ENCODE measurements around the gene MEX3A. TPM values are rescaled to one million over a fixed set of nuclear protein-coding genes. Genes with fewer than 3 reads are reported as not detected.

Gene MEX3A
- total RNA-seq, 1 experiment from 2014 or later, result 79.1 TPM

DNA sequence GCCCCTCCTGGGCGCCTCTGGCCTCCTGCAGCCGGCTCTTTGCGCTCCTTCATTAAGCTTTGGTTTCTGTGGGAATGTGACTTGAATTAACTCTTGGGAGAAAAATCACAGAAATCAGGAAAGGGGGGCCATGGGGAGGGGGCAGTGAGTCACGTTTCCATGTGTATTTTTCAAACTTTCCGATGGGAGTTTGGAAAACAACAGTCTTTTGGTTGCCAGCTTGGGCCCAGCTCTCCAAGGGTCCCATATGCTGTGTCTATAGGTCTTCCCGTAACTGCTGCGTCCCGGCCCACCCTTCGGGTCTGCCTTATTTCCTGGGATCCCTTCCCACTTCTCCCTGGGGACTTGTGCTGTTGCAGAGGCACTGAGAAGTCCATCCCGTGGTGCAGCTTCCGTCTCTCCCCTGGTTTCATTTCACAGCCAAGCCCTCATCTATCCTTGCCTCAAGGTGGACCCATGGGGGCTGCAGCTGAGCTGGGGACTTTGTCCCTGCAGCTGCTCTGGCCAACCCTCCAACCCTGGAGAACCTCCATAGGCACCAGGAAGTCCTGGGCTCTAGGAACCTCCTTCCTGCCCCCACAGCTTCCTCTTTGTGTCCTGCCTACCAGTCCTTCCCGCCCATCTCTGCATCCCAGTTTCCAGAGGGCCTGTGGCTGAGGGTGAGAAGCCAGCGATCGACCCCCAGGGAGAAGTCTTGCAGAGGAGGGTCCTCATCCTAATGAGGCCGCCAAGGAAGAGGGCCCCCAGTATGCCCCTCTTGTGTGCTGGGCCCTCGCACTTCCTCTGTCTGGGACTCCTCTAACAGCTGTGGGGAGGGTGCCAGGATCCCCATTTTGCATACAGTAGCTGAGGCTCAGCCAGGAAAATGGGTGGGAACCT, 20.6 kb upstream of the MEX3A start:
- no peaks in the 10 kb centered on the region for H3K9me3 Mint-ChIP-seq
- DNase-seq (ENCODE audit: low spot score), result no peak
- H3K4me1 Mint-ChIP-seq, result peaks cover 55% of the 10 kb centered on the region
- H3K4me3 Mint-ChIP-seq, result no peak overlapping the region
- ChIA-PET POLR2A (interaction anchor here (0.5 to 3.1 kb wide), 6 partner anchors 10 to 180 kb away, joined by 3 to 12 read pairs (median 4); partner anchors contain the start of genes LMNA, MEX3A and SMG5), CTCF (interaction anchor here (0.9 to 29.6 kb wide), 6 partner anchors 12 to 122 kb away, joined by 3 to 1176 read pairs (median 5); partner anchors contain the start of gene LMNA)
- H3K27me3 Mint-ChIP-seq (ENCODE audit: low read depth), result no peaks in the 10 kb centered on the region
- no peak for ATAC-seq
- TF ChIP-seq TEAD1 (CRISPR knock-in tag; IDR thresholded peaks at IDR 0.05) (no peak), NR2C2 (CRISPR knock-in tag; IDR thresholded peaks at IDR 0.05) (no peak), ZNF138 (CRISPR knock-in tag; conservative IDR thresholded peaks at IDR 0.05) (no peak), MAX (CRISPR knock-in tag; IDR thresholded peaks at IDR 0.05) (no peak), FOXK1 (CRISPR knock-in tag; IDR thresholded peaks at IDR 0.05) (no peak), HMGA2 (CRISPR knock-in tag; IDR thresholded peaks at IDR 0.05) (no peak), ATF1 (CRISPR knock-in tag; IDR thresholded peaks at IDR 0.05) (no peak), ATF6 (CRISPR knock-in tag; IDR thresholded peaks at IDR 0.05) (no peak), OVOL2 (CRISPR knock-in tag; IDR thresholded peaks at IDR 0.05; ENCODE audit: borderline replicate concordance) (no peak), JAZF1 (CRISPR knock-in tag; IDR thresholded peaks at IDR 0.05) (no peak), RELA (CRISPR knock-in tag; IDR thresholded peaks at IDR 0.05; ENCODE audit: borderline replicate concordance) (no peak), TP53 (CRISPR knock-in tag; IDR thresholded peaks at IDR 0.05) (no peak), USF2 (CRISPR knock-in tag; IDR thresholded peaks at IDR 0.05) (no peak), ZNF263 (CRISPR knock-in tag; IDR thresholded peaks at IDR 0.05; ENCODE audit: low read depth) (no peak), FOXJ3 (CRISPR knock-in tag; IDR thresholded peaks at IDR 0.05; ENCODE audit: borderline replicate concordance) (no peak)
- TF ChIP-seq, protein P1, sequence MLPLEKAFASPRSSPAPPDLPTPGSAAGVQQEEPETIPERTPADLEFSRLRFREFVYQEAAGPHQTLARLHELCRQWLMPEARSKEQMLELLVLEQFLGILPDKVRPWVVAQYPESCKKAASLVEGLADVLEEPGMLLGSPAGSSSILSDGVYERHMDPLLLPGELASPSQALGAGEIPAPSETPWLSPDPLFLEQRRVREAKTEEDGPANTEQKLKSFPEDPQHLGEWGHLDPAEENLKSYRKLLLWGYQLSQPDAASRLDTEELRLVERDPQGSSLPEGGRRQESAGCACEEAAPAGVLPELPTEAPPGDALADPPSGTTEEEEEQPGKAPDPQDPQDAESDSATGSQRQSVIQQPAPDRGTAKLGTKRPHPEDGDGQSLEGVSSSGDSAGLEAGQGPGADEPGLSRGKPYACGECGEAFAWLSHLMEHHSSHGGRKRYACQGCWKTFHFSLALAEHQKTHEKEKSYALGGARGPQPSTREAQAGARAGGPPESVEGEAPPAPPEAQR (CRISPR knock-in tag; IDR thresholded peaks at IDR 0.05), result no peak
- TF ChIP-seq, protein P2, sequence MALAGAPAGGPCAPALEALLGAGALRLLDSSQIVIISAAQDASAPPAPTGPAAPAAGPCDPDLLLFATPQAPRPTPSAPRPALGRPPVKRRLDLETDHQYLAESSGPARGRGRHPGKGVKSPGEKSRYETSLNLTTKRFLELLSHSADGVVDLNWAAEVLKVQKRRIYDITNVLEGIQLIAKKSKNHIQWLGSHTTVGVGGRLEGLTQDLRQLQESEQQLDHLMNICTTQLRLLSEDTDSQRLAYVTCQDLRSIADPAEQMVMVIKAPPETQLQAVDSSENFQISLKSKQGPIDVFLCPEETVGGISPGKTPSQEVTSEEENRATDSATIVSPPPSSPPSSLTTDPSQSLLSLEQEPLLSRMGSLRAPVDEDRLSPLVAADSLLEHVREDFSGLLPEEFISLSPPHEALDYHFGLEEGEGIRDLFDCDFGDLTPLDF (CRISPR knock-in tag; IDR thresholded peaks at IDR 0.05), result no peak
- TF ChIP-seq, protein P3, sequence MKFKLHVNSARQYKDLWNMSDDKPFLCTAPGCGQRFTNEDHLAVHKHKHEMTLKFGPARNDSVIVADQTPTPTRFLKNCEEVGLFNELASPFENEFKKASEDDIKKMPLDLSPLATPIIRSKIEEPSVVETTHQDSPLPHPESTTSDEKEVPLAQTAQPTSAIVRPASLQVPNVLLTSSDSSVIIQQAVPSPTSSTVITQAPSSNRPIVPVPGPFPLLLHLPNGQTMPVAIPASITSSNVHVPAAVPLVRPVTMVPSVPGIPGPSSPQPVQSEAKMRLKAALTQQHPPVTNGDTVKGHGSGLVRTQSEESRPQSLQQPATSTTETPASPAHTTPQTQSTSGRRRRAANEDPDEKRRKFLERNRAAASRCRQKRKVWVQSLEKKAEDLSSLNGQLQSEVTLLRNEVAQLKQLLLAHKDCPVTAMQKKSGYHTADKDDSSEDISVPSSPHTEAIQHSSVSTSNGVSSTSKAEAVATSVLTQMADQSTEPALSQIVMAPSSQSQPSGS (CRISPR knock-in tag; IDR thresholded peaks at IDR 0.05; ENCODE audit: borderline replicate concordance, low read depth), result no peak
- TF ChIP-seq, protein P4, sequence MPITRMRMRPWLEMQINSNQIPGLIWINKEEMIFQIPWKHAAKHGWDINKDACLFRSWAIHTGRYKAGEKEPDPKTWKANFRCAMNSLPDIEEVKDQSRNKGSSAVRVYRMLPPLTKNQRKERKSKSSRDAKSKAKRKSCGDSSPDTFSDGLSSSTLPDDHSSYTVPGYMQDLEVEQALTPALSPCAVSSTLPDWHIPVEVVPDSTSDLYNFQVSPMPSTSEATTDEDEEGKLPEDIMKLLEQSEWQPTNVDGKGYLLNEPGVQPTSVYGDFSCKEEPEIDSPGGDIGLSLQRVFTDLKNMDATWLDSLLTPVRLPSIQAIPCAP (CRISPR knock-in tag; IDR thresholded peaks at IDR 0.05), result no peak
- H3K27ac Mint-ChIP-seq, result 0 out of 2 replicates have a peak overlapping the region, but pooled peaks have one; percentile 16
- H3K36me3 Mint-ChIP-seq, result no peaks in the 10 kb centered on the region

Measured in WTC11 (cell line).